ENCODE measurements around the gene TRABD. TPM values are rescaled to one million over a fixed set of nuclear protein-coding genes. Genes with fewer than 3 reads are reported as not detected.

Gene TRABD
- total and polyA plus RNA-seq, 2 donors (not counting 1 experiment from before 2014, with no cell fraction given) = 11.8 to 17.2 TPM

DNA sequence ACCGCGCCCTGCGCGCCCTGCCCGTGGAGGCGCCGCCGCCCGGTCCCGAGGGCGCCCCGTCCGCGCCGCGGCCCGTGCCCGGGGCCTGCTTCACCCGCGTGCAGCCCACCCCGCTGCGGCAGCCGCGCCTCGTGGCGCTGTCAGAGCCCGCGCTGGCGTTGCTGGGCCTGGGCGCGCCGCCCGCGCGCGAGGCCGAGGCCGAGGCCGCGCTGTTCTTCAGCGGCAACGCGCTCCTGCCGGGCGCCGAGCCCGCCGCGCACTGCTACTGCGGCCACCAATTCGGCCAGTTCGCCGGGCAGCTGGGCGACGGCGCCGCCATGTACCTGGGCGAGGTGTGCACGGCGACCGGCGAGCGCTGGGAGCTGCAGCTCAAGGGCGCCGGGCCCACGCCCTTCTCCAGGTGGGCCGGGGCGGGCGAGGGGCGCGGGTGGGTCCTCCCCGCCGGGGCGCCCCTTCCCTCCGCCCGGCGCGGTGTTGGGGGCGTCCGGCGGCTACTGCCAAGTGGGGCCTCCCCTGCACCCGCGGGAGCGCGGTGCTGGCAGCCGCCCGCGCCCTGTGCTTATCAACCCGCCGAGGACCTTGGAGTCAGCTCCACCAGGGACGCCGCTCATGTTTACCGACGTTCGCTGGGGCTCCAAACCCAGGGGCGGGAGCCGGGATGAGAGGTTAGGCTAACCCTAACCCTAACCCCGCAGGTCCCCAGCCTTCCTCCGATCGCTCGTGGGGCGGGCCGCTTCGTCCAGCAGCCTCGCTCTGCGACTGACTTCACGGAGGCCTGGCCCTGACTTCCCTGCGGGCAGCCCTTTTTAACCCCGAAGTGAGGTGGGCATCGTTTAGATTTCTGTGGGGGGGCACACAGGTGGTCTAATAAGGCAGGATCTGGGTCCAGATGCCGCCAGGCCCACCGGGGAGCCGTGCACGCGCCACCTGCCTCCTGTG lies 15.7 kb downstream of the TRABD start:
- Histone ChIP-seq H3K4me1 (ENCODE audit: control insufficient read depth, extremely low read depth, insufficient read depth, low read length) (peaks cover 2% of the 10 kb centered on the region), H3K27ac (ENCODE audit: insufficient read depth, low read length) (peak overlapping the region; percentile 32), H2AFZ (ENCODE audit: low read length) (no peak overlapping the region), H3K79me2 (ENCODE audit: control insufficient read depth, insufficient read depth, low read length) (peaks cover 20% of the 10 kb centered on the region), H3K9ac (ENCODE audit: insufficient read depth, low read length) (peak overlapping the region; percentile 71), H3K36me3 (ENCODE audit: control insufficient read depth, insufficient read depth, low read length) (peaks cover 17% of the 10 kb centered on the region), H3K27me3 (ENCODE audit: control insufficient read depth, insufficient read depth, low read length) (no peaks in the 10 kb centered on the region), H3K9me3 (ENCODE audit: control insufficient read depth, insufficient read depth, low read depth, low read length) (no peaks in the 10 kb centered on the region), H3K4me2 (ENCODE audit: extremely low read depth, insufficient read depth, low read length) (peak overlapping the region; percentile 98), H3K4me3 (replicated peaks in 1 of 4; ENCODE audit: control extremely low read depth in 1 of 4, insufficient read depth in 1 of 4, low read depth in 3 of 4, low read length in 4 of 4) (peak overlapping the region; percentile 63 to 86 (median 72)), H4K20me1 (ENCODE audit: control insufficient read depth, extremely low read depth, insufficient read depth, low read length) (no peaks in the 10 kb centered on the region)
- peak in 1 of 2 donors; percentile 13 for DNase-seq (ENCODE audit: low read depth in 2 of 2)
- TF ChIP-seq EZH2 (IDR thresholded peaks at IDR 0.05; ENCODE audit: low read length, missing control alignments) = no peak
- TF ChIP-seq, protein P1, sequence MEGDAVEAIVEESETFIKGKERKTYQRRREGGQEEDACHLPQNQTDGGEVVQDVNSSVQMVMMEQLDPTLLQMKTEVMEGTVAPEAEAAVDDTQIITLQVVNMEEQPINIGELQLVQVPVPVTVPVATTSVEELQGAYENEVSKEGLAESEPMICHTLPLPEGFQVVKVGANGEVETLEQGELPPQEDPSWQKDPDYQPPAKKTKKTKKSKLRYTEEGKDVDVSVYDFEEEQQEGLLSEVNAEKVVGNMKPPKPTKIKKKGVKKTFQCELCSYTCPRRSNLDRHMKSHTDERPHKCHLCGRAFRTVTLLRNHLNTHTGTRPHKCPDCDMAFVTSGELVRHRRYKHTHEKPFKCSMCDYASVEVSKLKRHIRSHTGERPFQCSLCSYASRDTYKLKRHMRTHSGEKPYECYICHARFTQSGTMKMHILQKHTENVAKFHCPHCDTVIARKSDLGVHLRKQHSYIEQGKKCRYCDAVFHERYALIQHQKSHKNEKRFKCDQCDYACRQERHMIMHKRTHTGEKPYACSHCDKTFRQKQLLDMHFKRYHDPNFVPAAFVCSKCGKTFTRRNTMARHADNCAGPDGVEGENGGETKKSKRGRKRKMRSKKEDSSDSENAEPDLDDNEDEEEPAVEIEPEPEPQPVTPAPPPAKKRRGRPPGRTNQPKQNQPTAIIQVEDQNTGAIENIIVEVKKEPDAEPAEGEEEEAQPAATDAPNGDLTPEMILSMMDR (conservative IDR thresholded peaks at IDR 0.05 in 1 of 2, IDR thresholded peaks at IDR 0.05 in 1 of 2; ENCODE audit: low read depth in 1 of 2, low read length in 2 of 2) = no peak

DNA sequence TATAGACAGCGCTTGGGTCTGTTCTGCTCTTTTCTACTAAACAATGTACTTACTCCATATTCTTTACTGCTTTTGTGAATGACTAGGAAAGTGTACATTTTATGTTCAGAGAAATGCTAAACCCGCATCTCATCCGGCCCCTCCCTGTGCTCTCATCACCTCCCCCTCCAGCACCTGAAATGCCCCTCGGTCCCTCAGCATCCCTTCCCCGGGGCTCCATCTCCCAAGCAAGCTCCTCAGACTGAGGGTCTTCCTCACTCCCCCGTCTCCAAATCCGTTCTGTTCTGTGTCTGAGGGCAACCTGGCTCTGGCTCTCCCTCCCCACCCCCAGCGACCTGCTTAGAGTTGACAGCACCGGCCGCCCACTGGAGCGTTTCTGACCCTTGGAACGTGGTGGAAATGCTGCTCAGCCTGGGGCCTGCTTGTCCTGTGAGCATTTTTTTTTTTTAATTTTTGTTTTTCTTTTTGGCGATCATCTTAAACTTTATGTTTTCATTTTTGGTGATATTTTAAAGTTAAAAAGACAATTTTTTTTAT lies 16.5 kb downstream of the TRABD start:
- H3K9me3 ChIP-seq (ENCODE audit: control insufficient read depth, insufficient read depth, low read depth, low read length) = no peaks in the 10 kb centered on the region
- peaks cover 20% of the 10 kb centered on the region for H3K79me2 ChIP-seq (ENCODE audit: control insufficient read depth, insufficient read depth, low read length)
- peaks cover 18% of the 10 kb centered on the region for H3K36me3 ChIP-seq (ENCODE audit: control insufficient read depth, insufficient read depth, low read length)
- no peak for DNase-seq (ENCODE audit: low read depth in 2 of 2)
- H3K9ac ChIP-seq (ENCODE audit: insufficient read depth, low read length) = peak overlapping the region; percentile 71
- no peaks in the 10 kb centered on the region for H4K20me1 ChIP-seq (ENCODE audit: control insufficient read depth, extremely low read depth, insufficient read depth, low read length)
- peak overlapping the region; percentile 63 to 86 (median 72) for H3K4me3 ChIP-seq (replicated peaks in 1 of 4; ENCODE audit: control extremely low read depth in 1 of 4, insufficient read depth in 1 of 4, low read depth in 3 of 4, low read length in 4 of 4)
- H2AFZ ChIP-seq (ENCODE audit: low read length) = no peak overlapping the region
- peak overlapping the region; percentile 32 for H3K27ac ChIP-seq (ENCODE audit: insufficient read depth, low read length)
- H3K4me1 ChIP-seq (ENCODE audit: control insufficient read depth, extremely low read depth, insufficient read depth, low read length) = peaks cover 2% of the 10 kb centered on the region
- H3K4me2 ChIP-seq (ENCODE audit: extremely low read depth, insufficient read depth, low read length) = peak overlapping the region; percentile 98
- no peaks in the 10 kb centered on the region for H3K27me3 ChIP-seq (ENCODE audit: control insufficient read depth, insufficient read depth, low read length)
- TF ChIP-seq, protein P1 (conservative IDR thresholded peaks at IDR 0.05 in 1 of 2, IDR thresholded peaks at IDR 0.05 in 1 of 2; ENCODE audit: low read depth in 1 of 2, low read length in 2 of 2) = no peak
- TF ChIP-seq EZH2 (IDR thresholded peaks at IDR 0.05; ENCODE audit: low read length, missing control alignments) = no peak

DNA sequence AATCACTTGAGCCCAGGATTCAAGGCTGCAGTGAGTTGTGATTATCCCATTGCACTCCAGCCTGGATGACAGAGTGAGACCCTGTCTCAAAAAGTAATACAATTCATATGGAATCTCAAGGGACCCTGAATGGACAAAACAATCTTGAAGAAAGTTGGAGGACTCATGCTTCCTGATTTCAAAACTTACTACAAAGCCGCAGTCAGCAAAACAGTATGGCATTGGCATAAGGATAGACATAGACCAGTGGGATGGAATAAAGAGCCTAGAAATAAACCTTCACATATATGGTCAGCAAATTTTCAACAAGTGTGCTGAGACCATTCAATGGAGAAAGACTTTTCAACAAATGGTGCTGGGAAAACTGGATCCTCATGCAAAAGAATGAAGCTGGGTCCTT lies 17.6 kb downstream of the TRABD start:
- Histone ChIP-seq H4K20me1 (ENCODE audit: control insufficient read depth, extremely low read depth, insufficient read depth, low read length) (no peaks in the 10 kb centered on the region), H3K9me3 (ENCODE audit: control insufficient read depth, insufficient read depth, low read depth, low read length) (no peaks in the 10 kb centered on the region), H3K36me3 (ENCODE audit: control insufficient read depth, insufficient read depth, low read length) (peaks cover 16% of the 10 kb centered on the region), H3K4me3 (replicated peaks in 1 of 4; ENCODE audit: control extremely low read depth in 1 of 4, insufficient read depth in 1 of 4, low read depth in 3 of 4, low read length in 4 of 4) (no peak overlapping the region), H2AFZ (ENCODE audit: low read length) (no peak overlapping the region), H3K79me2 (ENCODE audit: control insufficient read depth, insufficient read depth, low read length) (peaks cover 20% of the 10 kb centered on the region), H3K9ac (ENCODE audit: insufficient read depth, low read length) (no peak overlapping the region), H3K4me1 (ENCODE audit: control insufficient read depth, extremely low read depth, insufficient read depth, low read length) (peaks cover 2% of the 10 kb centered on the region), H3K4me2 (ENCODE audit: extremely low read depth, insufficient read depth, low read length) (no peak overlapping the region), H3K27ac (ENCODE audit: insufficient read depth, low read length) (no peak overlapping the region), H3K27me3 (ENCODE audit: control insufficient read depth, insufficient read depth, low read length) (no peaks in the 10 kb centered on the region)
- TF ChIP-seq, protein P1 (conservative IDR thresholded peaks at IDR 0.05 in 1 of 2, IDR thresholded peaks at IDR 0.05 in 1 of 2; ENCODE audit: low read depth in 1 of 2, low read length in 2 of 2) = no peak
- no peak for TF ChIP-seq EZH2 (IDR thresholded peaks at IDR 0.05; ENCODE audit: low read length, missing control alignments)
- DNase-seq (ENCODE audit: low read depth in 2 of 2) = no peak

Data from fibroblast of lung (primary cell).